HG03135 (cell line): ENCODE data around the gene OR52H1.
A peak's percentile ranks its signal among the peaks of the same experiment; 100 is the strongest.
"Not testable (repeated sequence)": the region's sequence is repeated elsewhere in the genome, so short reads cannot be mapped to it uniquely, and the experiment has no call there.

Experiments used
- ATAC-seq: cut with Tn5 transposase; IDR thresholded peaks from one replicate; pipeline ENCODE4 v1.9.1; 2021; ENCODE audit warnings: mild to moderate bottlenecking, moderate library complexity; ENCODE audit not compliant: unreplicated experiment

OR52H1 gene

GRCh38 chr11:5548440-5548839, at the start of gene OR52H1:
TSS of gene OR52H1 (minus strand) at chr11:5548540. CDS start at chr11:5545505, 3,035 bp downstream.
- no peak for ATAC-seq

- no peak for ATAC-seq
These were observed 49.6 kb upstream of the OR52H1 start for GRCh38 chr11:5597953-5598352.

GRCh38 chr11:5596607-5597201, 48.4 kb upstream of the OR52H1 start, which contains the start of gene TRIM6:
TSS of gene TRIM6 (plus strand) at chr11:5596637. CDS start at chr11:5596898, 261 bp downstream.
- ATAC-seq = peak; percentile 48

GRCh38 chr11:5593146-5593545, 44.8 kb upstream of the OR52H1 start:
- no peak for ATAC-seq

- ATAC-seq = no peak
These were observed 44.3 kb upstream of the OR52H1 start for GRCh38 chr11:5592615-5593014.

- ATAC-seq = no peak
These were observed 43.3 kb upstream of the OR52H1 start for GRCh38 chr11:5591613-5592012.

GRCh38 chr11:5589906-5590305, 41.6 kb upstream of the OR52H1 start:
- ATAC-seq = not testable (repeated sequence)

GRCh38 chr11:5584458-5584857, 36.1 kb upstream of the OR52H1 start:
- not testable (repeated sequence) for ATAC-seq

GRCh38 chr11:5581014-5581413, 32.7 kb upstream of the OR52H1 start:
- ATAC-seq = no peak

GRCh38 chr11:5580577-5580976, 32.2 kb upstream of the OR52H1 start, which contains the start of gene OR52B6:
TSS of gene OR52B6 (plus strand) at chr11:5580877. CDS start at chr11:5580877, 0 bp downstream.
- no peak for ATAC-seq

- ATAC-seq = no peak
These were observed 28.8 kb upstream of the OR52H1 start for GRCh38 chr11:5577101-5577500.

- no peak for ATAC-seq
These were observed 26.8 kb upstream of the OR52H1 start for GRCh38 chr11:5575152-5575551.

GRCh38 chr11:5574654-5575053, 26.3 kb upstream of the OR52H1 start:
- no peak for ATAC-seq

- no peak for ATAC-seq
These were observed 16.1 kb upstream of the OR52H1 start for GRCh38 chr11:5564259-5565019.

- no peak for ATAC-seq
These were observed 9.4 kb upstream of the OR52H1 start for GRCh38 chr11:5557751-5558150.

GRCh38 chr11:5556596-5557188, 8.4 kb upstream of the OR52H1 start:
- no peak for ATAC-seq

- no peak for ATAC-seq
These were observed 5.0 kb upstream of the OR52H1 start for GRCh38 chr11:5553343-5553742.

GRCh38 chr11:5550440-5551095, 2.2 kb upstream of the OR52H1 start:
- peak; percentile 57 for ATAC-seq

GRCh38 chr11:5547982-5548381, 358 bp downstream of the OR52H1 start:
- ATAC-seq = peak; percentile 63

GRCh38 chr11:5546457-5546856, 1.9 kb downstream of the OR52H1 start:
- ATAC-seq = no peak

- ATAC-seq = no peak
These were observed 6.9 kb downstream of the OR52H1 start for GRCh38 chr11:5541427-5541826.
